Memory B cell (primary cell): Measurements from ENCODE around the gene SLC17A5.
A peak's percentile ranks its signal among the peaks of the same experiment; 100 is the strongest.
"Not testable (repeated sequence)": the region's sequence is repeated elsewhere in the genome, so short reads cannot be mapped to it uniquely, and the experiment has no call there.

Source experiments
- ATAC-seq: fragments of 150-1000 bp; cut with Tn5 transposase; 2 replicates; pipeline ENCODE4 v1.10.0; 2021; ENCODE audit warnings: low read depth, mild to moderate bottlenecking, moderate library complexity
- DNase-seq, 2 donors: peaks; one replicate each; pipeline ENCODE4 v3.0.0; 2022; ENCODE audit warnings: low spot score in 2 of 2
- H3K27ac Mint-ChIP-seq: one replicate; pipeline ENCODE4 v1.8.0; 2022; ENCODE audit warnings: mild to moderate bottlenecking, moderate library complexity, mixed read lengths
- H3K27me3 Mint-ChIP-seq: one replicate; pipeline ENCODE4 v1.8.0; 2022; ENCODE audit warnings: mixed read lengths
- H3K36me3 Mint-ChIP-seq: one replicate; pipeline ENCODE4 v1.8.0; 2022; ENCODE audit warnings: mild to moderate bottlenecking, mixed read lengths
- H3K4me1 Mint-ChIP-seq: one replicate; pipeline ENCODE4 v1.8.0; 2022; ENCODE audit warnings: mixed read lengths
- H3K4me3 Mint-ChIP-seq: one replicate; pipeline ENCODE4 v1.8.0; 2022; ENCODE audit warnings: mild to moderate bottlenecking, moderate library complexity, mixed read lengths
- H3K9me3 Mint-ChIP-seq: one replicate; pipeline ENCODE4 v1.8.0; 2022; ENCODE audit warnings: mixed read lengths

SLC17A5 gene, protein sequence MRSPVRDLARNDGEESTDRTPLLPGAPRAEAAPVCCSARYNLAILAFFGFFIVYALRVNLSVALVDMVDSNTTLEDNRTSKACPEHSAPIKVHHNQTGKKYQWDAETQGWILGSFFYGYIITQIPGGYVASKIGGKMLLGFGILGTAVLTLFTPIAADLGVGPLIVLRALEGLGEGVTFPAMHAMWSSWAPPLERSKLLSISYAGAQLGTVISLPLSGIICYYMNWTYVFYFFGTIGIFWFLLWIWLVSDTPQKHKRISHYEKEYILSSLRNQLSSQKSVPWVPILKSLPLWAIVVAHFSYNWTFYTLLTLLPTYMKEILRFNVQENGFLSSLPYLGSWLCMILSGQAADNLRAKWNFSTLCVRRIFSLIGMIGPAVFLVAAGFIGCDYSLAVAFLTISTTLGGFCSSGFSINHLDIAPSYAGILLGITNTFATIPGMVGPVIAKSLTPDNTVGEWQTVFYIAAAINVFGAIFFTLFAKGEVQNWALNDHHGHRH

DNA sequence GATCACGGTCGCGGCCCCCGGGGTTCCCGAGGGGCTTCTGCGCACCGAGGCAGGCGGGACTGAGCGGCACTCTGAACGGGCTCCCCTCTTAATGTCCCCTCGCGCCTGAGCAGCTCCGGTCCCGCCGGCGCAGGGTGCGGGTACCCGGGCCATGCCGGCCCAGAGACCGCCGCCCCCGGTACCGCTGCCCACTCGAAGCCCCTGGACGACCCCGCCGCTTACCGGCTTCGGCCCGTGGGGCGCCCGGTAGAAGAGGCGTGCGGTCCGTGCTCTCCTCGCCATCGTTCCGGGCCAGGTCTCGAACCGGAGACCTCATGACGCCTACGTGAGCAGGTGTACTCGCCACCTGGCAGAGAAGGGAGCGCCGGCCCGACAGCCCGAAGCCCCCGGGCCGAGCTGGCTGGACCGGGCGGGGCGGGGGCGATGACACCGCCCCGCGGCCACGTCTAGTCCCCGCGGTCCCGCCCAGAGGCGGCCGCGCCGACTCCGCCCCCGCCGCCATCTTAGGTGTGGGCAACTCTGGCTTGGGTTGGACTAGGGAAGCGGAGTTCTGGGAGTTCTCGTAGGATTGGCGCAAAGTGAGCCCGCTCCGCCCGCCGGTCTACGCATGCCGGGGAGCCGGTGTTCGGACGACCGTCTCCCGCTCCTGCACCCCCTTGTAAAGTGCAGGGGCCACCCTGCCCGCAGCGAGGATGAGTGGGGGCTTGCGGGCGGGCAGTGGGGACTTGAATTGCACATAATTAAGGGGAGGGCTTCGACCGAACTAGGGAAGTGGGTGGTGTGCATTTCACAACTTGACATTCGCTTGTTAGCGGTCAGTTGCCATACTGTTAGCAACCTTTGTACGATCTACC is at the start of gene SLC17A5:
TSS of gene SLC17A5 (minus strand) at position 422 of the 854 bp plus-strand sequence. CDS start at position 316, 106 bp downstream.
- no peaks in the 10 kb centered on the region for H3K9me3 Mint-ChIP-seq

GRCh38 chr6:73703466-73703865 is 49.7 kb upstream of the SLC17A5 start:
- DNase-seq (no peak), ATAC-seq (no peak)
- H3K4me3 Mint-ChIP-seq = no peak overlapping the region
- H3K4me1 Mint-ChIP-seq = no peaks in the 10 kb centered on the region
- H3K36me3 Mint-ChIP-seq = no peaks in the 10 kb centered on the region
- no peaks in the 10 kb centered on the region for H3K9me3 Mint-ChIP-seq
- H3K27me3 Mint-ChIP-seq = peaks cover 6% of the 10 kb centered on the region
- no peak overlapping the region for H3K27ac Mint-ChIP-seq

More for the DNA sequence above, at the start of gene SLC17A5:
- Mint-ChIP-seq H3K27ac (peak within 1 kb of the TSS; percentile 92), H3K27me3 (no peaks in the 10 kb centered on the region), H3K4me3 (peak within 1 kb of the TSS; percentile 100), H3K4me1 (peaks cover 15% of the 10 kb centered on the region), H3K36me3 (peaks cover 6% of the 10 kb centered on the region)
- peak; percentile 84 for ATAC-seq
- DNase-seq = peak; percentile 75 to 82

DNA sequence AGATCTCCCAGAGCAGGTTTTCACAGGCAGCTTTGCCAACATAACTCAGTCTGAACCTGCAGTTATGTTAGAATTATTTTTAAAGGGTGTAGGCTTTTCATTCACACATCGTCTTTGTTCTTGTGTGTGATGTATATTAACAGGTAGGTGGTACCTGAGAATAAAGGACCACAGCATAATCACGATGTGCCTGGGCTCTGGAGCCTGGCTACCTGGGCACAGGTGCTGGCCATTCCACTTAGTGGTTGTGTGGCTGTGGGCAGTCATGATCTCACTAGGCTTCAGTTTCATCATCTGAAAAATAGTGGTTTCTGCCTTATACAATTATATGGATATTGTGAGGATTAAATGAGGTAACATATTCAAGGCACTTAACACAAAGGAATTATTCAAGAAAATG is 48.7 kb upstream of the SLC17A5 start:
- H3K4me1 Mint-ChIP-seq = no peaks in the 10 kb centered on the region
- ATAC-seq (no peak), DNase-seq (no peak)
- H3K36me3 Mint-ChIP-seq = no peaks in the 10 kb centered on the region
- H3K27me3 Mint-ChIP-seq = peaks cover 11% of the 10 kb centered on the region
- no peak overlapping the region for H3K4me3 Mint-ChIP-seq
- H3K27ac Mint-ChIP-seq = no peak overlapping the region
- no peaks in the 10 kb centered on the region for H3K9me3 Mint-ChIP-seq

- Mint-ChIP-seq H3K4me3 (no peak overlapping the region), H3K27ac (no peak overlapping the region), H3K4me1 (peaks cover 12% of the 10 kb centered on the region), H3K36me3 (no peaks in the 10 kb centered on the region), H3K27me3 (peaks cover 22% of the 10 kb centered on the region), H3K9me3 (no peaks in the 10 kb centered on the region)
- DNase-seq = no peak
- no peak for ATAC-seq
Observed at GRCh38 chr6:73699676-73700459, 46.1 kb upstream of the SLC17A5 start.

DNA sequence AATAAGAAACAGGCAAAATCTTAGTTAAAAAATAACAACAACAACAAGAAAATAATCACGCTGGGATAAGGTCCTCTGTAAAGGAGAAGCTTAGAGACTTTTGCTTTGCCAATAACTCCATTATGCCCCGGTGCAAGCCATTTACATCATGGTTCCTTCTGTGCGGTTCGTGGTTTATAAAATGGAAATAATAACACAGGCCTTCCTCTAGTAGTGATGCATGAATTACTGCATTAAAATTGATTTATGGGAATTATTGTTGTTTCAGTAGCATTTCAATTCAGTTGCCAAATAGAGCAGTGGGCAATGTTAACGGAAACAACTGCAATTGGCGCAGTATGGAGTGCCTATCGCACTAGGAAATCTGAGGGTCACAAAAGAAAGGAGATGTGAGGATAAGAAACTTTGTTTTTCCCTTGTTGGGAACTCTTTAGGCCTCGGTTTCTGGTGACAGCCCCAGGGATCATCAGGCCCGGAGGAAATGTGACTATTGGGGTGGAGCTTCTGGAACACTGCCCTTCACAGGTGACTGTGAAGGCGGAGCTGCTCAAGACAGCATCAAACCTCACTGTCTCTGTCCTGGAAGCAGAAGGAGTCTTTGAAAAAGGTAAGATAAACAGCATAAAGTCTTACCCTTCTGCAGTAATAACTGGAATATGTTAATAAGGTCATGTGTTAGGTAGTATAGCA is 43.3 kb upstream of the SLC17A5 start:
- H3K27me3 Mint-ChIP-seq = peaks cover 34% of the 10 kb centered on the region
- no peaks in the 10 kb centered on the region for H3K36me3 Mint-ChIP-seq
- H3K4me3 Mint-ChIP-seq = no peak overlapping the region
- H3K27ac Mint-ChIP-seq = no peak overlapping the region
- ATAC-seq = no peak
- no peaks in the 10 kb centered on the region for H3K9me3 Mint-ChIP-seq
- no peak for DNase-seq
- peaks cover 12% of the 10 kb centered on the region for H3K4me1 Mint-ChIP-seq

DNA sequence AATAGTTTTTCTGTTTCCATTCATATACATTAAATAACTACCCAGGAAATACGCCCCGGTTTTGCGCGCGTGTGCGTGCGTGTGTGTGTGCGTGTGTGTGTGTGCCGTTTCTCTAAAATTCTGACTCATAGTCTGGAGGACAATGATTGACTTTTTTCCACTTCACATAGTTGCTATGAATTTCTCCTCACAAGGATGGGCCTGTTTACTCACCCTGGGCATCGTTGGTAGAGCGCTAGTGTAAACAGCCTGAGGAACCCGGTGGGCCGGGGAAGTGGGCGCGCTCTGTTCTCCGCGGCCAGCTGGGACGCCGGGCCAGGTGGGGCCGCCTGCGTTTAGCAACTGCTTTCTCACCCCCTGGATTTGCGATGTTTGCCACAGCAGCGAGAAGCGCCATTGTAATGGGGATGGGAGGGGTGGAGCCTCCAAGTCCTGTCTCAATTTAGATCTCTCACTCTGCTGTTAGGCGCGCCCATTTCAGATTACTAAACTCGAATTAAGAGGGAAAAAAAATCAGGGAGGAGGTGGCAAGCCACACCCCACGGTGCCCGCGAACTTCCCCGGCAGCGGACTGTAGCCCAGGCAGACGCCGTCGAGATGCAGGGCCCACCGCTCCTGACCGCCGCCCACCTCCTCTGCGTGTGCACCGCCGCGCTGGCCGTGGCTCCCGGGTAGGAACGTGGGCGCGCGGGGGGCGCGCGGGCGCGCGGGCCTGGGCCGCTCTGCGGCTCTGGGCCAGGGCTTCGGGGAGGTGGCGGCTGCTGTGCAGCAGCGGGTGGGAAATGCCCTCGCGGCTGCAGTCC is 42.0 kb upstream of the SLC17A5 start, which contains the start of gene CD109:
TSS of gene CD109 (plus strand) at position 585 of the 803 bp plus-strand sequence. CDS start at position 598, 13 bp downstream.
- ATAC-seq (peak; percentile 31), DNase-seq (no peak)
- H3K9me3 Mint-ChIP-seq = no peaks in the 10 kb centered on the region
- peaks cover 43% of the 10 kb centered on the region for H3K27me3 Mint-ChIP-seq
- H3K27ac Mint-ChIP-seq = no peak within 1 kb of the TSS
- H3K36me3 Mint-ChIP-seq = no peaks in the 10 kb centered on the region
- peak within 1 kb of the TSS; percentile 70 for H3K4me3 Mint-ChIP-seq
- H3K4me1 Mint-ChIP-seq = peaks cover 12% of the 10 kb centered on the region

DNA sequence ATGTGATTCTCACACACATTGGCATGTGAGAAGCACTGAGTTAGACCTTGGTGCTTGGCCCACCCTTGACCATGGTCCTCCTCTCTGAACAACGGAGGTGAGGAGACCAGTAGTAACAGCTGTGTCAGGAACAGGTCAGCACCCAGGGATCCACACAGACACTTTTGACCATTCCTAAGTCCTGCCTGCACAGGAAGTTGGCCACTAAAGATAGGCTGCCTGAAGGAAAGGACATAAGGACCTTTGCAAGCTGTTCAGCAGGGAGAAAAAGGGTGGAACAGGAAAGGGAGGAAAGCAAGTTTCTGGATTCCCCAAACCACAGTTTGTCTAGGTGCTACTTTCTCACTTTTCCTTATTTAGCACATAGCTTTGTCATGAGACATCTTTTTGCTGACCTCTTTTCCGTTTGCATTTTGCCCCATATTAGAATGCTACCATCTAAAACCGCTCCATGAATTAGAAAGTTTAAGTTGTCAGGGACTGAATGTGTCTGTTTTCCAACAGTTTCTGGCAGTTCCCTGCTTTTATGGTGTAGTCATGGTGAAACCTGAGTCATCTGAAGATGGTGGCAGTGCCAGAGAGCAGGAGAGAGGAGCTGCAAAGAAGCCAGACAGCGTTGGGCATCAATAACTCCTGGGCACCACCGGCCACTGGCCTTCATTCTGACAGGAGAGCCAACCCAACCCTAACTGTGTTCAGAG is 41.1 kb upstream of the SLC17A5 start:
- no peak overlapping the region for H3K27ac Mint-ChIP-seq
- DNase-seq = no peak
- peaks cover 43% of the 10 kb centered on the region for H3K27me3 Mint-ChIP-seq
- H3K36me3 Mint-ChIP-seq = no peaks in the 10 kb centered on the region
- H3K9me3 Mint-ChIP-seq = no peaks in the 10 kb centered on the region
- ATAC-seq = no peak
- peaks cover 12% of the 10 kb centered on the region for H3K4me1 Mint-ChIP-seq
- H3K4me3 Mint-ChIP-seq = no peak overlapping the region

GRCh38 chr6:73691512-73691911 is 37.7 kb upstream of the SLC17A5 start:
- Mint-ChIP-seq H3K9me3 (no peaks in the 10 kb centered on the region), H3K36me3 (no peaks in the 10 kb centered on the region), H3K27me3 (peaks cover 40% of the 10 kb centered on the region), H3K4me3 (no peak overlapping the region), H3K27ac (no peak overlapping the region), H3K4me1 (peaks cover 8% of the 10 kb centered on the region)
- DNase-seq (no peak), ATAC-seq (no peak)

DNA sequence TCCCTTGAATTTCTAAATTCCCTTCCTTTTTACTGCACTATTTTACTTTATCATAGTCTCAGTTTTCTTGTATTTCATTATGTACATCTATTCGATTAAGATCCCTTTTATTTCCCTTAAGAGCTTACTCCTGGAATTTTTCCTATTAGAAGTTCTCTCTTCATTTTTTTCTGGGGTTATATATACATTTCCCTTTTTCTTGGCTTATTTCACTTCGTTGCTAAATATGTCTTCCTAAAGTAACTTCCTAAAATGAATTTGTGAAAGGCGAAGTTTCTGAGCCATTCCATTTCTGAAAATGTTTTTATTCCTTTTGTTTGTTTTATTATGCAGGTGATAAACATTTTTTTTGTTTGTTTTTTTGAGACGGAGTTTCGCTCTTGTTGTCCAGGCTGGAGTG is 36.3 kb upstream of the SLC17A5 start:
- Mint-ChIP-seq H3K27me3 (peaks cover 38% of the 10 kb centered on the region), H3K4me3 (no peak overlapping the region), H3K9me3 (no peaks in the 10 kb centered on the region), H3K36me3 (no peaks in the 10 kb centered on the region), H3K4me1 (no peaks in the 10 kb centered on the region), H3K27ac (no peak overlapping the region)
- no peak for DNase-seq
- no peak for ATAC-seq

GRCh38 chr6:73688351-73688750 is 34.6 kb upstream of the SLC17A5 start:
- DNase-seq (no peak), ATAC-seq (no peak)
- H3K4me1 Mint-ChIP-seq = no peaks in the 10 kb centered on the region
- H3K27me3 Mint-ChIP-seq = peaks cover 31% of the 10 kb centered on the region
- no peak overlapping the region for H3K4me3 Mint-ChIP-seq
- H3K9me3 Mint-ChIP-seq = peaks cover under 1% of the 10 kb centered on the region
- H3K36me3 Mint-ChIP-seq = peaks cover 2% of the 10 kb centered on the region
- H3K27ac Mint-ChIP-seq = no peak overlapping the region

- H3K36me3 Mint-ChIP-seq, ATAC-seq, DNase-seq, H3K4me3 Mint-ChIP-seq, H3K9me3 Mint-ChIP-seq, H3K4me1 Mint-ChIP-seq, H3K27ac Mint-ChIP-seq: not testable (repeated sequence)
- H3K27me3 Mint-ChIP-seq = peaks cover 16% of the 10 kb centered on the region
Observed at GRCh38 chr6:73683574-73683973, 29.8 kb upstream of the SLC17A5 start.

DNA sequence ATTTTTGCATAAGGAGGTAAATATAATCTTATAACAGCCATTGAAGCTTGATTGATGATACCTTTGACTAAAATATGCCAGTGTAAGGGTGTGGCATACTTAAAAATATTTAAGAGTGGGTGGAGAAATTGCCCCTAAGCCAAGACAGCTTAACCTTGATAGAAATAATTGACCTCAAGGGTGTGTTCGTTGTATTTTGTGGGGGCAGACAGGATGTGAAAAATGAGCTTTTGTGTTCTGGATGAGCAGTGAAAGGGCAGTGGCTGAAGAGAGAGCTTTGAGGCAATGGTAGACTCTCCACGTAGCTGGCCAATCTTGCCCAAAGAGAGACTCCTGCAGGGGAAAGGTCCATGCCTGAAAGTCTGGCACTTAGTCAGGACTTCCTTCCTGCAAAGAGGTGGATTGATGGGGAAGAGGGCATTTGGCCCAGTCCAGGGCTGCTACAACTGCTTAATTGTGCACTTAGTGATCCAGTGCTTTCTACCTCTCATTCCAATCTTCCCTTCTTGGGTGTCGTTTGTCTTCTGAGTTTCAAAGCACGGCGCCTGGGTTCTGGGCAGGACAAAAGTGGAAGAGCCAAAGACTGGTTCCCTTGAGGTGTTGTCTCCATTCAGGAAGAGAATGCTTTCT is 26.6 kb upstream of the SLC17A5 start:
- no peak overlapping the region for H3K4me3 Mint-ChIP-seq

More for the DNA sequence above, 26.6 kb upstream of the SLC17A5 start:
- DNase-seq (no peak), ATAC-seq (no peak)
- peaks cover 7% of the 10 kb centered on the region for H3K9me3 Mint-ChIP-seq
- peaks cover 9% of the 10 kb centered on the region for H3K27me3 Mint-ChIP-seq
- peaks cover 1% of the 10 kb centered on the region for H3K4me1 Mint-ChIP-seq
- peaks cover 4% of the 10 kb centered on the region for H3K36me3 Mint-ChIP-seq
- no peak overlapping the region for H3K27ac Mint-ChIP-seq
